ENCODE data around the gene PHACTR1.
"Not testable (repeated sequence)": the region's sequence is repeated elsewhere in the genome, so short reads cannot be mapped to it uniquely, and the experiment has no call there.

The PHACTR1 gene

DNA sequence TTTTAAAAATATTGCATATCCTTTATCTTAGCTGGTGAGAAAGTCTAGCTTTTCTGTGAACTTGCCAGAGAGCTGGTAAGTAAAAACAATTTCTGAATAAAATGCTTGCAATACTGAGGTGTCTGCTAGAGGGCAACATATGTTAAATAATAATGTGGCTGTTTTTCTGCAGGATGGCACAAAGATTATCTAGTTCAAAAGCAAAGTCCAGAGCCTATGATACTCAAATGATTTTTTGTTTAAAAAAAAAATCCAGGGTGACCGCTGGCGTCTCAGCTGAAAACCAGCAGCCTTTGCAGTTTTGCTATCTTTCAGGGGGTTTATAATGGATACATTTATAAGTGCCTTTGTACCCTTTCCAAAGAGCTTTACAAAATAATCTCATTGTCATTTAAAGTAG is 194.9 kb downstream of the PHACTR1 start:
- peak; percentile 57 for DNase-seq

- no peak for DNase-seq
These were observed 196.6 kb downstream of the PHACTR1 start for GRCh38 chr6:12913201-12913600.

- DNase-seq: no peak
These were observed 199.4 kb downstream of the PHACTR1 start for GRCh38 chr6:12916006-12916405.

DNA sequence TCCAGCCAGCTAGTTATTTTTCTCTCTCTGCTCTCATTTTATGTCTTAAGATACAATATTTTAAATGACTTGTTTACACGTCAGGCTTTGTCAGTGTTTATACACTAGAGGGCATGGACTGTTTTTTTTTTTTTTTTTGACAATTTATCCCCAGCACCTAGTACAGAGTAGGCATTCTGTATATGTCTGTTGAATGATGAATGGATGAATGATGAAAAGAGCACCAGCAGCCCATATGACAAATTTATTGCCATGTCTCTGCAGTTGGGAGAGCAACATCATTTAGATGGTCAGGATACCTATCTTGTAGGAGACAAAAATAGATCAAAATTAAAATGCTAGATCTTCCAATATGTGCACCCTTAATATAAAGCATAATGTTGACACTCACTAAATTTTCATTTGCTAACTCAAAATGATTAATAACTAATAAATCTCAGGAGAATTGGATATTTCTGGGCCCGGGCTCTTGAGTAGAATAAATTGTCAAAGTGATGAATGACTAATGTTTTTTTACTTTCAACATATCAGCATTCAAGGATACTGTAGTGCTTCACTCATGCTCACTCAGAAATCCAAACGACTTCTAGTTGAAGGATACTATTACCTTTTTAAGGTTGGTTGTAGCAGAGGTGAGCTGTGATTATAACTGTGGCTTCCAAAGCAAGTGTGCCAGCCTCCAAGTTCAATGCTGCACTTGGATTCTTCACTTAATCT is 200.0 kb downstream of the PHACTR1 start:
- DNase-seq: no peak

- DNase-seq: no peak
These were observed 204.9 kb downstream of the PHACTR1 start for GRCh38 chr6:12921467-12921866.

DNA sequence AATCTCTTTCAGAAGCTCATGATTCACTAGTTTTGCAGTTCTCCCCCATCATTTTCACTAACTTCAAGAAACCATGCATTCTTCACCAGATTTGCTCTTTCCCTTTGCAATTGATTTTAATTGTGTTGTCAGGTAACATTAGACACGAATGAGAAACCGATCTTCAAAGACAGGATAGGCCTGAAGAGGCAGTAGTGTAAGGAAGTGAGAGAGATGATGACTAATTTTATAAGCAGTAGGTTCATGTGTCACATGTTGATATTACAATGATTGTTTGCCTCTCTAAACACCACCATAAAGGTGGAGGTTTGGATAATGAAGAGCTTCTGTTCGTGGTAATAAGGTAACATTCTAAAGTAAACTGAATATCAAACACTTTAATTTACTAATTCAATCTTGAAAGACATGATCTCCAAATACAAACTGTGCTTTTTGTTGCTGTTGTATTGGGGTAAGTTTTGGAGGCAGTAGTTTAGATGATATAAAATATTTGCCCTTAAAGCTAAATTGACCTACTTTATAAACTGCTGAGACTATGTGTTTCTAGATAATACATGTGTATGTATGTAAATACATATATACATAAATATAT is 207.2 kb downstream of the PHACTR1 start:
- DNase-seq: no peak

- DNase-seq: no peak
These were observed 208.3 kb downstream of the PHACTR1 start for GRCh38 chr6:12924911-12925310.

DNA sequence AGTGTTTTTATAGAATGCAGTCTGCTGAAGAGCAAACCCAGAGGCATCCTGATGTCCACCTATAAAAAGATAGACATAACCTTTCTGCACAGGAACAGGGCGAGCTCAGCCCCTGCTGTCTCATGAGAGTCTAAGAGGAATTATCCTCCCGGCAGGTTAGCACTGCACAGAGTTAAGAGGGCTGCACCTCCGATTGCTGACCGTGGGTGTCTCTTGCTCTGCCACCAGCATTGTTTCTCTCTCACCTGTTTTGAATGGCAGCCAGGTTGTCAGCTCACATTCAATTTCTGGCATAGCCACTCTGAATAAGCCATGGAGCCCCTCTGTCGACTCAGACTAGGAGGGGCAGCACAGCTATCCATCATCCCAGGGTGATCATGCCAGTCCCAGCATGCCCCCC is 211.2 kb downstream of the PHACTR1 start:
- no peak for DNase-seq

DNA sequence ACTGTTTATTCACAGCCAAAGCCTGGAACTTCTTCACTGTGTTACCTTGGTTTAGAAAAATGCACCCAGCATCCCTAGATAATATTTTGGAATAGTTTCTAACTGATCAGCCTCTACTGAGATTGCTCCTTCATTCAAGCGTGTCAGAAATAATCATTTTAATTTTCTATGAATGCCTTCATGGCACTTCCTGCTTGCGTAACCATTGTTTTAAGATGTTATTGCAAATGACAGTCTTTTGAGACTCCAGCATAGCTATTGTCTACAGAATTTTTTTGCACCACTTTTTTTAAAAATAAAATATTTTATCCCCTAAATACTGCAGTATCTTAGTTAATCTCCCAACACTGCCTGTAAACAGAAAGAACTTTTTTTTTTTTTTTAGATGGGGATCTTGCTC is 213.1 kb downstream of the PHACTR1 start:
- no peak for DNase-seq

GRCh38 chr6:12931639-12932038 is 215.1 kb downstream of the PHACTR1 start:
- DNase-seq: no peak

- no peak for DNase-seq
These were observed 219.1 kb downstream of the PHACTR1 start for GRCh38 chr6:12935637-12936036.

- DNase-seq: no peak
These were observed 221.4 kb downstream of the PHACTR1 start for GRCh38 chr6:12937971-12938370.

DNA sequence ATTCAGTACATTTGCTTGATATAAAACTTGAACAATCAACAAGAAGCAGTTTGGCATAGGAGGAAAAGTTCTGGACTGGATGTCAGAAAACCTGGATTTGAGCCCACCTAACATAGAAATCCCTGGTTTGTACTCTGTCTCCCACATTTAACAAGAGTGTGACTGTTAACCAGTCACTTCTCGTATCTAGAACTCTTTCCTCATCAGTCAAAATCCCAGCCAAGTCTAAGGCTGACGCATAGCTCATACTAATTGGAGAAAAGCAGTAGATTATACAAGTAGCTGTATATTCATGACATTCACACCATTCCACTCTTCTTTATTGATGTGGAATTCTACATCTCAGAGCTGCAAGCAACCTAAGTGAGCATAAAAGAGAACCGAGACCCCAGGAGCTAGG is 222.7 kb downstream of the PHACTR1 start:
- DNase-seq: no peak

- DNase-seq: no peak
These were observed 224.9 kb downstream of the PHACTR1 start for GRCh38 chr6:12941422-12941821.

DNA sequence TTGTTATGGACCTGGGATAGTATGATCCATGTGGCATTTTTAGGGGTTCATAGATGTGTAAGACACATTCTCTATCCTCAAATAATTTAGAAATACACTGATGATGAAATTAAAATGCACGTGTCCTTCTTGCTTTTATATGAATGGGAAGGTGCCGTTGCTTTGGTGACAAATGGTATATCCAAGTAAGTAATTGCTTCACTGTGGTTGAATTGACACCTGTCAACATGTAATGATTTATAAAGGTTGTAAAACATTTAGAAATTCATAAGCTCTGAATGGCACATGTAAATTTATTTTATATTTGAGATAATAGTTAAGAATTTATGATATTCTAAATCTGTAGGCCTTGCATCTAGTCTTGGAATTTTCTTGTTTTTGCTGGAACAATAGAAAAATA is 227.0 kb downstream of the PHACTR1 start:
- DNase-seq: no peak

DNA sequence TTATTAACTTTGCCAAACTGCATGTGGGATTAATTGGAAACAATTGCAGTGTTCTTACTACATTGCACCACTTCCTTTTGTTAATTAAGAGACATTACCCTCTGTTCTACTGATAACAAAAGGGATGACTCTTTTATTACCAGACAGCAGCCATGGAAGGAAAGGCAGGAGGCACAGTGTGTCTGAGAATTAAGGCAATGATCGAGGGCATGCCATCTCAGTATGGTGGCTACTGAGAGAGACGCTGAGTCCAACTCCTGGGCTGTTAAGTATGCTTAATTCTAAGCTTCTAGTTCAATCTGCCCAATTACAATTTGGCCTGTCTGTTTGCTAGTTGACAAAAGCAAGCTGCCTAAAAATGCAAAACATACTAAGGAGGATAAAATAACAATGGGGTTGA is 227.4 kb downstream of the PHACTR1 start:
- DNase-seq: no peak

DNA sequence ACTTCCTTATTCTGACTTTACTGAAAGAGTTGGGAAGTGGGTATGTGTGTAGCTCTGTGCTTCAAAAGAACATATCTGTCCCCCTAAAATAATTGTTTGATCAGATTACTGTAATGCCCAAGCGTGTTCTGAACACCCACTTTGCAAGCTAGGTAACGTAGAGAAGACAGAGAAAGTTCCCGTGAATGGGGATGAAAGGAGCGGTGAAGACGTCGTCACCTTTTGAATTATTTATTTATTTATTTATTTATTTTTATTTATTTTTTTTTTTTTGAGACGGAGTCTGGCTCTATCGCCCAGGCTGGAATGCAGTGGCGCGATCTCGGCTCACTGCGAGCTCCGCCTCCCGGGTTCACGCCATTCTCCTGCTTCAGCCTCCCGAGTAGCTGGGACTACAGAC is 228.0 kb downstream of the PHACTR1 start:
- not testable (repeated sequence) for DNase-seq

- no peak for DNase-seq
These were observed 230.7 kb downstream of the PHACTR1 start for GRCh38 chr6:12947151-12947871.

DNA sequence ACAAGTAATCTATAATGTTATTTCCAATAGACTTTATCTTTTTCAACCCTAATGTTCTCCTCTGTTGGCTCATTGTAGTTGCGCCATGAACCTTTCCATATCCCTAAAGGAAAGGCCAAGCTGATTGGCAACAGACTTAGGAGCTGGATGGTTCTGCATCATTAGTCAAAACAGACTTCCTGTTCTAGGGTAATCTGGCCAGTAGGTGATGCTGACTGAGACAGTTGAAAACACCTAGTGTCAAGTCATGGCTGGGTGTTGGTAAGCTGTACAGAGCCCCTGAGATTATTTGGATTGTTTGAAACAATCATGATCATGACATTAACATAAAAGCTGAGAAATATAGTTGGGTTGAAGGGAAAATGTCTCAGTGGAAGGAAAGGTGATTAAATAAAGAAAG is 231.4 kb downstream of the PHACTR1 start:
- no peak for DNase-seq

DNA sequence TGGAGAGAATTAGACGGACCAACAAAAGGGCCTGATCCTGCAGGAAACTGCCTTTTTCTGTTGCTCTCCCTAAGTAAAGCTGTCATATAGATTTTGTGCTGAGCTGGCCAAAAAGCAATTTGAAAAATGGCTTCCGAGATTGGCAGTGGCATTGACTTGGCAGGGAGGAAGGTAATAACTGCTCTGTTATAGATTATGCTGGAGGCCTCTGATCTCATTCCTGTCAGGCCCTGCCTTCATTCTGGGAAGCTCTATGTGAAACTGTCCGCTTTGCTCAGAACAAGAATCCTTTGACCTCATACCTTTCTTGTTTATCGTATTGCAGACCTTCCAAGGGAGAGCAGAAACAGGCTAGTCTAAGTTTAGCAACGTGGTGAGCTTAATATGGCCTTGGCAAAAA is 234.4 kb downstream of the PHACTR1 start:
- no peak for DNase-seq

GRCh38 chr6:12951415-12951814 is 234.8 kb downstream of the PHACTR1 start:
- DNase-seq: no peak

- no peak for DNase-seq
These were observed 235.8 kb downstream of the PHACTR1 start for GRCh38 chr6:12952318-12952717.

GRCh38 chr6:12955956-12956355 is 239.4 kb downstream of the PHACTR1 start:
- no peak for DNase-seq

GRCh38 chr6:12956991-12957320 is 240.4 kb downstream of the PHACTR1 start:
- no peak for DNase-seq

Measured in hematopoietic multipotent progenitor cell treated with erythropoietin and hydrocortisone succinate and interleukin-3 and kit ligand, for 8 days (in vitro differentiated cells).